GM21360 (cell line): Measurements from ENCODE around the gene ZNF526.

Experiments used
- ATAC-seq: cut with Tn5 transposase; IDR thresholded peaks from one replicate; pipeline ENCODE4 v1.9.1; 2021; ENCODE audit warnings: mild to moderate bottlenecking, moderate library complexity; ENCODE audit not compliant: unreplicated experiment

Gene ZNF526

GRCh38 chr19:42196011-42197001 is 23.8 kb upstream of the ZNF526 start:
- ATAC-seq: no peak

GRCh38 chr19:42197375-42197817 is 22.7 kb upstream of the ZNF526 start:
- no peak for ATAC-seq

- peak; percentile 24 for ATAC-seq
These were observed 21.3 kb upstream of the ZNF526 start for GRCh38 chr19:42198676-42199439.

GRCh38 chr19:42199440-42200115 is 20.5 kb upstream of the ZNF526 start:
- peak; percentile 37 for ATAC-seq

- no peak for ATAC-seq
These were observed 19.9 kb upstream of the ZNF526 start for GRCh38 chr19:42200116-42200715.

- no peak for ATAC-seq
These were observed 18.4 kb upstream of the ZNF526 start for GRCh38 chr19:42201489-42202289.

GRCh38 chr19:42202290-42202880 is 17.7 kb upstream of the ZNF526 start:
- ATAC-seq: no peak

- ATAC-seq: no peak
These were observed 16.4 kb upstream of the ZNF526 start for GRCh38 chr19:42203700-42204099.

- ATAC-seq: no peak
These were observed 15.4 kb upstream of the ZNF526 start for GRCh38 chr19:42204664-42205063.

GRCh38 chr19:42206871-42207755 is 13.0 kb upstream of the ZNF526 start:
- ATAC-seq: no peak

- no peak for ATAC-seq
These were observed 12.3 kb upstream of the ZNF526 start for GRCh38 chr19:42207767-42208271.

- ATAC-seq: no peak
These were observed 11.5 kb upstream of the ZNF526 start for GRCh38 chr19:42208612-42209011.

GRCh38 chr19:42212886-42213285 is 7.2 kb upstream of the ZNF526 start:
- no peak for ATAC-seq

- ATAC-seq: no peak
These were observed 5.2 kb upstream of the ZNF526 start for GRCh38 chr19:42214810-42215485.

GRCh38 chr19:42216653-42217519 is 3.2 kb upstream of the ZNF526 start:
- peak; percentile 17 for ATAC-seq

- peak; percentile 65 for ATAC-seq
These were observed 2.3 kb upstream of the ZNF526 start, which contains the start of gene DEDD2 for GRCh38 chr19:42217520-42218437. DEDD2 (minus strand) TSS chr19:42217677; CDS start chr19:42217007, 670 bp downstream.
